Measurements from ENCODE around the gene PTPN2.
A peak's percentile ranks its signal among the peaks of the same experiment; 100 is the strongest.
"Not testable (repeated sequence)": the region's sequence is repeated elsewhere in the genome, so short reads cannot be mapped to it uniquely, and the experiment has no call there.

The PTPN2 gene

GRCh38 chr18:12890964-12891363, 6.9 kb upstream of the PTPN2 start:
- DNase-seq = no peak

- peak; percentile 25 to 48 for DNase-seq
Observed at GRCh38 chr18:12886498-12887126, 2.6 kb upstream of the PTPN2 start.

- DNase-seq = no peak
Observed at GRCh38 chr18:12885500-12885899, 1.5 kb upstream of the PTPN2 start.

DNA sequence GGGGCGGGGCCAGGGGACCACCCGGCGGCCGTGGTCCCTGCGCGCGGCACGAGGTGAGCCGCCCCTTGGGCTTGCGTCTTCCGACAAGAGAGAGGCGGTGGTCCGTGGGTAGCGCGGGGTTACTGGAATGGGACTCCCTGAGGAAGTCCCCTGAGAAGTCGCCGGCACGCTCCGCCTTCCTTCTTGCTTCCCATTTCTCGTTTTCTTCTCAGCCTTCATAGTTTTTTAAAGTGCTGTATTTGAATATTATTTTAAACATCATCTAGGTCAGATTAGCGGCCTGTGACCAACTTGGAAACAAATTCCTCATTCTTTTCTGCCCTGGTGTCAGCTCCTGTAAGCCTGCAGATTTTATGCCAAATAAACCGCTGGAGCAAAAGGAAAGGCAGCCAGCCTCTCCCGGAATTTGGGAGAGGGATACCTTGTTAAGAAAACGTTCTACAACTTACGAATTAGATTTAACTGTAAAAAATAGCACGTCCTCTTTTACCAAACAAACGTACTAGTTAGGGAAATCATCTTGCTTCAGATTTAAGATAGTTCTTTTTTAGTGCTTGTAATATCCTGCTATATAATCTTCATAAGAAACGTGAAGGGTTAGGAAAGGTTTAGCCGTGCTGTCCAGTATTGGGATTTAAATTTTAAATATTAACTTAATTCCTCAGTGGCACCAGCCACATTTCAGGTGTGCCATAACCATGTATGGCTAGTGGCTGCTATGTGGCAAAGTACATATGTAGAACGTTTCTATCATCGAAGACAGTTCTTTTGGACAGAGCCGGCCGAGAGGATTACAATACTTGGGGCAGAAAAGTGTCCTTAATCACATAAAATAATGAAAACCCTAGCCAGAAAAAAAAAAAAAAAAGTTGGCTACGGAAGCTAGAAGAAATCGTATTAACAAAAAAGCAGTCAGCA, 628 bp upstream of the PTPN2 start:
- DNase-seq = no peak

- no peak for DNase-seq
Observed at GRCh38 chr18:12883372-12883683, 709 bp downstream of the PTPN2 start.

DNA sequence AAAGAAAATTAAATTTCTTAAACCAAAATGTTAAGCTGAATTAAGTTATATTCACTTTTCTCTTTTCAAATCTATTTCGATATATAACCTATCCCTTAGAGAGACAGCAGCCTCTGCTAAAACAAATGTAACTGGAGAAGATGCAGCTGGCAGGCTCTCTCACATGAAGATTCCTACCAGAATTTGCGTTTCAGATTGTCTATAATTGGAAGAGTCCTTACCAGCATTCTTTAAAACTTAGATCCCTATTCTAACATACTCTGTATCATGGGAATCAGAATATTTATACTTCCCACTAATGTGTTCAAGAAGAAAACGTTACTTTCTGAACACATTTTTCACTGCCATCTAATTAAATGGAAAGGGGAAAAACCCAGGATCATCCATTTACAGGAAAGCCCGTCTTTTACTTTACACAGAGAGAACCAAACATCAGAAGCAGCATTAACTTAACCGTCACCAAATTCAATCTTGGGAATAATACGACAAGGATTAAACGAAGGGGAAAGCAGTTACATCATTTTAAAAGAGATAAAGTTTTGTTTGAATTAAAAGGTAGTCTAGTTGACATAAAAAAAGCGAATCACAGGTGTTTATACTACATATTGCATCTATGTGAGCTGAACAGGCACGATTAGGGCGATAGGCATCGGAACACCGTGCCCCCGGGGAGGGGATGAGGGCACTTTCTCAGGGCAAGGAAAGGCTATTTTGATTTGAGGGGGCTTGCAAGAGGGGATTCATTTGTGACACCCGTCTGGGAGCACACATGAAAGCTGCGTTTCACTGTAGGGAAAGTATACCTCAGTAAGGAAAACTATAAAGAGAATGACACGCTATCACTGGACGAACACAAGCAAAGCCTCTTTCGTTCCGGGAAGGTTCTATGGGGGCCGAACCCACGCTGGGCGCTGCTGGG, 1.3 kb downstream of the PTPN2 start:
- no peak for DNase-seq

DNA sequence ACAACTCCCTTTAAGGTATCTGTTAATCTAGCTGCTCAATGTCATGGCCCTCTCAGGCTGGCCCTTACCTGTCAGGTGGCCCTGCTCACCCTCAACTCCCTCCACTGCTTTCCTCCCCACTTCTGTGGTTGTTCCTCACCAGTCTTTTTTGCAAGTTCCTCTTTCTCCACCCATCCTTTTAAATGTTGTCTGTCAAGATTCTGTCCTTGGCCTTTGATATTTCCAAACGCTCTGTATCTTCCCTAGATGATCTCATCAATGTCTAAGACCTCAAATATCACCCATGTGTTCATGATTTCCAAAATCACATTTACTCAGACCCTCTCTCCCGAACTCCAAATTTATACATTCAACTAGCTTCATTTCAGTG, 3.5 kb downstream of the PTPN2 start:
- no peak for DNase-seq

- no peak for DNase-seq
Observed at GRCh38 chr18:12879840-12880540, 4.0 kb downstream of the PTPN2 start.

DNA sequence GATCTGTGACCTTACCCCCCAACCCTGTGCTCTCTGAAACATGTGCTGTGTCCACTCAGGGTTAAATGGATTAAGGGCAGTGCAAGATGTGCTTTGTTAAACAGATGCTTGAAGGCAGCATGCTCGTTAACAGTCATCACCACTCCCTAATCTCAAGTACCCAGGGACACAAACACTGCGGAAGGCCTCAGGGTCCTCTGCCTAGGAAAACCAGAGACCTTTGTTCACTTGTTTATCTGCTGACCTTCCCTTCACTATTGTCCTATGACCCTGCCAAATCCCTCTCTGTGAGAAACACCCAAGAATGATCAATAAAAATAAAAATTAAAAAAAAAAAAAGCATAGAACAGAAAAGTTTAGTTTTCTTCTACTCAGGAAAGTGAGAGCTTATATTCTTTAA, 9.0 kb downstream of the PTPN2 start:
- DNase-seq = not testable (repeated sequence)

GRCh38 chr18:12873961-12874567, 10.0 kb downstream of the PTPN2 start:
- DNase-seq = not testable (repeated sequence)

DNA sequence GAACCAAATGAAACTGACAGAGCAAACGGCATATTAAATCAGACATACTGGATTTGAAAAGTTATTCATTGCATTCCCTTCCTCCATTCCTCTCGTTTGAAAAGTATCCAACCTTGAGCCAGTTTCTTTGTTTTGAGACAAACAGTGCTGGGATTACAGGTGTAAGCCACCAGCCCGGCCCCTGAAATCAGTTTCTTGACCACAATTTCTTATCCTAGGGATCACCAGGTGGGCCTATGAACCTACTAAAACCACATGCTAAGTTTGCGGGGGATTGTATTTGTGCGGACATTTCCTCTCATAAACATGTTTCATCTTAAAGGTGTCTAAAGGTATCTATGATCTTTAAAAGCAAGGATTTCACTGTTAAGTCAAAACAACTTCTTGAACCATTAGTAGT, 11.6 kb downstream of the PTPN2 start:
- DNase-seq = no peak

- no peak for DNase-seq
Observed at GRCh38 chr18:12868576-12868975, 15.5 kb downstream of the PTPN2 start.

DNA sequence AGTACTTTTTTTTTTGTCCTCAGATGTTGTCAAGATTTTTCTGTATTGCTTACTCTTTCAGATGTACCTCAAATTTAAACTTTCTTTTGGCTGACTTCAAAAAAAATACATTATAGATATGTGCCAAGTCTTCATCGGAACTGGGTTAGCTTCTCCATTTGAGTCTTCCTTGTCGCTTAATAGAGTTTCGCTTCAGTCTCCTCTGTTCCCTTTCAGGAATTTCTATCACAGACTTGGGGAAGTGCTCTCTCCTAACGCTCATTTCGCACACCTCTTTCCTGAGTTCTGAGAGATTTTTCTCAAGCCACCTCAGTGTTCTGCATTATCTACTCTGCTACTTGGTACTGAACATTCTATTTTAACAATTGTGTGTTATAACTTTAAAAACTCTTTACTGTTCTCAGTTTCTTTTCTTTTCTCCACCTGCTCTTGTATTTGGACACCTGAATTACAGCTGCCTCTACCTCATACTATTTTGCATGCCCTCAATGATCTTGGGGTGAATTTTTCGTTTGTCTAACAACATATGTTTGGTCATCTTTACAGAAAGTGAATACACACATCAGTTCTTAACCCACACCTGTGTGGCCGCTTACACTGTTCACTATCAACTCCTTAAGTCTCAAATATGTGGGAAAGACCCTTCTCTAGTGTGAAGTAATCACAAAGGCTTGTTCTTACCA, 16.5 kb downstream of the PTPN2 start:
- DNase-seq = no peak

DNA sequence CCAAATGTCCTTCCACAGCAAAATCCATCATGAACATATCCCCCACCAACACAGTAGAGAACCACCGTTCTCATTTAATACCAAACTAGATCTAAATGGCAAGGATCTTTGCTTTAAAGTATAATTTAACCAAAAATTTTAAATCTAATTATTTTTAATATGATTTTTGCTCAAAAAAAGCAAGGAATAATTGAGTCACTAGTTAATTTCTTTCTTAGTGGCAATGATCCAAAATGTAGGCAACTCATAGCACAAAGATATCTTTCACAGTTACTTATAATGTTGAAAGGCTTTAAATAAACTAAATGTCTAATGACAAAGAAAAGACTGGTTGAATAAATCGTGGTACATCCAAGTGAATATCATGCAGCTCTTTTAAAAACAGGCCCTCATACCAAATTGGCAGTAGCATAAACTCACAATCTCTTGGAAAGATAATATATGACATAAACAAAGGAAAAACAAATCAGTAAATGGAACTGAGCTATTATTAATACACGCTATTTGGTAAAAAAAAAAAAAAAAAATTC, 20.3 kb downstream of the PTPN2 start:
- DNase-seq = no peak

- DNase-seq = no peak
Observed at GRCh38 chr18:12862874-12863482, 21.1 kb downstream of the PTPN2 start.

GRCh38 chr18:12862467-12862866, 21.6 kb downstream of the PTPN2 start:
- no peak for DNase-seq

DNA sequence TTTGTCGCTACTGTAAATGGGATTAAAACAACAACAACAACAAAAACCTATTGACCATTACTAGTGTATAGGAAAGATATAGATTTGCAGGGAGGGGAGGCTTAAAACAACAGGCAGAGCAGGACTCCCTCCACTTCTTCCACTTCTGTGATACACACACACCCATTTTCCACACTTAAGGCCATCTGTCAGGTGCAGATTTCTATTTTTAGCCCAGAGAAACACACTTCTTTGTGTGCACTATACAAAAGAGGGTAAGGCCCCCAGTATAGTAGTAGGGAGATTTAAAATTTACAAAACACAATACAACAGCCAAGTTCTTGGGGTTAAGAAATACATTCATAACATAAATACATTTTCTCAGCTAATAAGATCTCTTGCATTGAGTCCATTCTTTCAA, 22.4 kb downstream of the PTPN2 start:
- peak; percentile 46 to 72 for DNase-seq

GRCh38 chr18:12860530-12860929, 23.5 kb downstream of the PTPN2 start:
- DNase-seq = no peak

- DNase-seq = no peak
Observed at GRCh38 chr18:12858991-12859390, 25.0 kb downstream of the PTPN2 start.

DNA sequence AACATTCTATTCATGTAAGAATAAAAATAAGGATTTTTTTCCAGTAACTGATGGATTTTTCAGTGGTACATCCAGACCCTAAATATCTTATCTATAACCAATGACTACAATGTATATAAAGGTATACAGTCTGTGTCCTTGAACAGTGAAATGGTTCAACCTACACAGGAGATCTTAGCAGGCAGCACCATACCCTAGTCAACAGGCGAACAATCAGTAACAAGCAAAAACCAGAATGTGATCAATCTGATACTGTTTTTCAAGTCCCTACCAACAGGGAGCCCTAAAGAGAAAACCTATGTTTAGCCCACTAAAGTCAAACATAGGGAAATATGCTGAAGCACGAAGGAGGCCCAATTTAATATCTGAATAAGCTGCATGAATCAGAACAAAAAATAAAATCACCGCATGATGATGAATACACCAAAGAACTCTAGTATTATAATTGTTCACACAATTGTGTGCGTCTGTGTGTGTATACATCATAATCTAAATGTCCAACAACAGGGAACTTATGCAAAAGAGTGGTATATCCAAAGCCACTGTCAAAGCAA, 26.0 kb downstream of the PTPN2 start:
- DNase-seq = no peak
